Measurements from ENCODE around the gene SYS1.

The SYS1 gene

DNA sequence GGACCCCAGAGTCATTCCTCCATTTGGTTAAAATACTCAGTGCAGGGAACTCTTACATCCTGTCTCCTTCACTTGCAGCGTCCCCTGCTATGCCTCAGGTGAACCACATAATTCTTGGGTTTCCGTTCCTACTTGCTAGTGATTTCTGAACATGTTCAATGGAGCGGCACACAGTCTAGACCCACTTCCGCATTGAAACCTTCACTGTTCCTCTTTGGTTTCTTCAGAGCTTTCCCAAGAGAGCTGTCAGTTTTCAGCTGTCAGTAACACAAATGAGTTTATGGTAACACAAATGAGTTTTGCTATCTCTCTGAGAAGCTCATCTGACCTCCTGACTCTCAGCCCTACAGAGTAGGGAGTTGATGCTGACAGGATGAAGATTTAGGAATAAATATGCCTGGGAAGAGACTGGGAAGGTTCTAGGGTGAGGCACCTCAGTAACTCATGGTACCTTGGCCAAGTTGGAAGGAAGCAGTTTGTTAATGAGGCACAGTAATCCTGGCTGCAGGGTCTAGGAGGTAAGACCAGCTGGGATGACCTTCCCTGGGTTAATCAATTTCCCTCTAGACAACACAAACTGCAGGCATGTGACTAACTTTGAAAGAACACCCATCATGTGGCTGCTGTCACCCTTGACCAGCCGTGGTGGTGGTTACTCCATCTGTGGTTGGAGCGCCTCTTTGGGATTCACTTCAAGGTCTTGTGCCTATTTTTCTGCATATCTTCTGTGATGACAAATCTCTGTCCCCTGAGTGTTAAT is 5.4 kb downstream of the SYS1 start:
- TF ChIP-seq, protein P1, sequence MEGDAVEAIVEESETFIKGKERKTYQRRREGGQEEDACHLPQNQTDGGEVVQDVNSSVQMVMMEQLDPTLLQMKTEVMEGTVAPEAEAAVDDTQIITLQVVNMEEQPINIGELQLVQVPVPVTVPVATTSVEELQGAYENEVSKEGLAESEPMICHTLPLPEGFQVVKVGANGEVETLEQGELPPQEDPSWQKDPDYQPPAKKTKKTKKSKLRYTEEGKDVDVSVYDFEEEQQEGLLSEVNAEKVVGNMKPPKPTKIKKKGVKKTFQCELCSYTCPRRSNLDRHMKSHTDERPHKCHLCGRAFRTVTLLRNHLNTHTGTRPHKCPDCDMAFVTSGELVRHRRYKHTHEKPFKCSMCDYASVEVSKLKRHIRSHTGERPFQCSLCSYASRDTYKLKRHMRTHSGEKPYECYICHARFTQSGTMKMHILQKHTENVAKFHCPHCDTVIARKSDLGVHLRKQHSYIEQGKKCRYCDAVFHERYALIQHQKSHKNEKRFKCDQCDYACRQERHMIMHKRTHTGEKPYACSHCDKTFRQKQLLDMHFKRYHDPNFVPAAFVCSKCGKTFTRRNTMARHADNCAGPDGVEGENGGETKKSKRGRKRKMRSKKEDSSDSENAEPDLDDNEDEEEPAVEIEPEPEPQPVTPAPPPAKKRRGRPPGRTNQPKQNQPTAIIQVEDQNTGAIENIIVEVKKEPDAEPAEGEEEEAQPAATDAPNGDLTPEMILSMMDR (IDR thresholded peaks at IDR 0.05; ENCODE audit: low read depth, low read length, missing control alignments), result no peak
- in situ Hi-C loops (cut with HindIII; ENCODE audit: low sequenced_read_pairs), result no loop called here
- no peak for DNase-seq (ENCODE audit: low read depth)
- no peak overlapping the region for H3K4me3 ChIP-seq (ENCODE audit: low read depth, low read length)

DNA sequence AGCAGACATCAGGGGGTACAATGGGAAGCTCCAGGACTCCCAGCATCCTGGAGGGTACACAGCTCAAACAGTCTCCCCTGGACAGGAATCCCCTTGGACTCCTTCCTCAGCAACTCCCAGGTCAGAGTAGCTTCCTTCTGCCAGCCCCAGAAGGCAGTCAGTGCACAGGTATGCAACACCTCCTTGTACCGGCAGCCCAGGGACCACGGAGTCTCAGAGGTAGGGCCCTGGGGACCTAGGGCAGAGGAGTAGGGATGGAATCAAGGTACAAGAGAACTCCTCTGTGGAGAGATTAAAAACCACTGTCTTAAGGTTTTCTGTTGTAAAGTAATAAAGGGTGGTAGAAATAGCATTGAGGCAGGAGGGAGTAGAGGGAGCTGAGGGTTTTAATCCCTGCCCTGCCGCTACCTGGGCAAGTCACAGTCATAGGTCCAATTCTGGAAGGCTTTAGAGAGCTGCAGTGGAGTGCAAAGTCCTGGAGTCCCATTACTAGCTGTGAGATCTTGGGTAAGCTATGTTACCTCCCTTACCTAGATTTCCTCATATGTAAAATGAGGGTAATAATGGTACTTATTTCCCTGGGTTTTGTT is 7.7 kb downstream of the SYS1 start:
- TF ChIP-seq, protein P1 (IDR thresholded peaks at IDR 0.05; ENCODE audit: low read depth, low read length, missing control alignments), result no peak
- no peak overlapping the region for H3K4me3 ChIP-seq (ENCODE audit: low read depth, low read length)

DNA sequence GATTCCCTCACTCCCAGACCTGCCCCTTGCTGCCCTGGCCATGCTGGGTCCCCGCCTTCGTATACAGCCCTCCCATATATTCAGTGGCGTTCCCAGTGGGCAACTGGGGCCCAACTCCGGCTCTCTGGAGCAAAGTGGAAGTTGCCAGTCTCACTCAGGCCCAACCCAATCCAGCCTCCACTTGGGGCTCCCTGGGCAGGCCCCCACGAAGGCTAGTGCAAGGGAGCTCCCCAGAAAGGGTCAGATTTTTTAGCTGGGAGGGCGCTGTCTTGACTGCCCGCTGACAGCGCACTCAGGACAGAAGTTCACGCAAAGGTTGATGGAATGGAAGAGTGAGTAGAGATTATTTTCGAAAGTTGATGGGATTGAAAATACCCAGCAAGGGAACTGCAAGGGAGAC is 9.3 kb downstream of the SYS1 start:
- no peak overlapping the region for H3K4me3 ChIP-seq (ENCODE audit: low read depth, low read length)
- in situ Hi-C loops (cut with HindIII; ENCODE audit: low sequenced_read_pairs), result no loop called here
- no peak for DNase-seq (ENCODE audit: low read depth)
- TF ChIP-seq, protein P1 (IDR thresholded peaks at IDR 0.05; ENCODE audit: low read depth, low read length, missing control alignments), result no peak

More for the DNA sequence above, 7.7 kb downstream of the SYS1 start:
- in situ Hi-C loops (cut with HindIII; ENCODE audit: low sequenced_read_pairs), result no loop called here
- DNase-seq (ENCODE audit: low read depth), result no peak

DNA sequence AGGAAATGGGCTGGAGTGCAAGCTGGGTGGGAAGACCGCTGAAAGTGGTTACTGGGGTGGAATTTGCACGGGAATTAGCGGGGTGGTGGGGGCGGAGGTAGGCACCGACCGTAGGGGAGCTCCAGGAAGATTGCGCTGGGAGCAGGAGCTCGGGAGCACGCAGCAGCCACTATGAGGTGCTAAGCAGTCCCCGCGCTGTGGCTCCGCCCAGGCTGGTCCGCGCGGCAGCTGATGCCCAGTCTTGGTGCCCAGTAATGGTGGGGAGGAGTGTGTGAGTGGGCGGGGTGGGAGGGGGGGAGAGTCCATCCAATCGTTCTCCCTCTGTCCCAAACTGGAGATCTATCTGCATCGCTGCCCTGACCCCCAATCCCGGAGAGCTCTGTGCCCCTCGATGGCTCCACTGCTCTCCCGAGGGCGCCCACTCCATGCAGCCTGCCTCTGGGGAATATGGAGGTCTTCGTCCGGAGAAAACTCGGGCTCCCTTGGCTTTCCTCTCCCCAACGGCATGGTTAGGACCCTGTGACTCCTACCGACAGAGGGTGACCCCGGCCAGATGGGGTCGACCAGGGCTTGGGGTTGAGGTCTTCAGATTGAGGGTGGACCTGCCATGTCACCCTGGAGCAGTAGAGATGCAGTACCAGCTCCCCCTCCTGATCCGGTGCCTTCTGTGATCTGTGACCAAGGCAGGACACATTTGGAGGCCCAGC is 9.8 kb downstream of the SYS1 start:
- peak overlapping the region; percentile 40 for H3K4me3 ChIP-seq (ENCODE audit: low read depth, low read length)
- in situ Hi-C loops (cut with HindIII; ENCODE audit: low sequenced_read_pairs), result no loop called here
- TF ChIP-seq, protein P1 (IDR thresholded peaks at IDR 0.05; ENCODE audit: low read depth, low read length, missing control alignments), result no peak
- no peak for DNase-seq (ENCODE audit: low read depth)

DNA sequence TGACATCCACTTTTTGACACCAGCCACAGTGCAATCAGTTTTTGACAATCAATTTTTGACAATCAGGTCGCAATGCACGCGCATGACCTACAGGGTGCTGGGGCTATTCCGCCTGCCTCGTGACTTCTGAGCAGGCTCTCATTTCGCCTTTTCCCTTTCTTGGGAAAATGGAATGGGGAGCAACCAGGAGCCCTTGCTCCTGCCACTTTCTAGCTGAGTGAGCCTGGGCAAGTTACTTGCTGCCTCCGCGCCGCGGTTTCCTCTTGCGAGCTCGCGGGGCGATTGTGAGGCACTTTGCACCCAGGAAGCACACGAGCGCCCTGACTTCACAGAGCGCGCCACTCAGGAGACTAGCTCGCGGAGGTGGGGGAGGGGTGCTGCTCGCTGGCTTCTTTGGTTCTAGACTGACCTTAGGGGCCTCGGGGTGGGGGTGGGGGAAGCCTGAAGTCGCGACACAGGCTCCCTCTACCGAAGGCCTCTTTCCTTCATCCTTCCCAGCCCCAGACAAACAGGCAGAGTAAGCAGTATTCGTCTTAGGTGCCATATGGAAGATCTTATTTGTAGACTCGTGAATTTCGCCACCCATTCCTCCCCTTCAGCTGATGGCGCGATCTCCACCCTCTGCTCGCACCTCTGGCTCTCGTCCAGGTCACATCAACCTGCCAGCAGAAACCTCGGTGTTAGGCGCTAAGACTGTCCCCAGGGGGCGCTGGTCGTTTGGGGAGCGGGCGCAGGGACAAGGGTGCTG is 10.6 kb downstream of the SYS1 start:
- peak overlapping the region; percentile 40 for H3K4me3 ChIP-seq (ENCODE audit: low read depth, low read length)
- TF ChIP-seq, protein P1 (IDR thresholded peaks at IDR 0.05; ENCODE audit: low read depth, low read length, missing control alignments), result peak; percentile 93
- DNase-seq (ENCODE audit: low read depth), result peak; percentile 48
- in situ Hi-C loops (cut with HindIII; ENCODE audit: low sequenced_read_pairs), result no loop called here

DNA sequence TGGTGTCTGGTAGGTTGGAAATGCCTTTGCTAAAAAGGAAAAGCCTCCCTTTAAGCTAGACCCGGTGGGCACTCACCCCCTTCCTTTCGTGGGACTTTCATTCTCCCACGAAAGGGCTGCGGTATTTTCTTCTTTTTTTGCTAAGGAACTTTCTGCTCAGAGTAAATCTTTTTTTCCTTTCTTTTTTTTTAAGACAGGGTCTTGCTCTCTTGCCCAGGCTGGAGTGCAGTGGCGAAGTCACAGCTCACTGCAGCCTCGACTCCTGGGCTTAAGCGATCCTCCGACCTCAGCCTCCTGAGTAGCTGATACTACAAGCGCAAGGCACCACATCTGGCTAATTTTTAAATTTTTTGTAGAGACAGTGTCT is 11.1 kb downstream of the SYS1 start:
- in situ Hi-C loops (cut with HindIII; ENCODE audit: low sequenced_read_pairs), result no loop called here
- DNase-seq (ENCODE audit: low read depth), result no peak
- TF ChIP-seq, protein P1 (IDR thresholded peaks at IDR 0.05; ENCODE audit: low read depth, low read length, missing control alignments), result no peak
- peak overlapping the region; percentile 40 for H3K4me3 ChIP-seq (ENCODE audit: low read depth, low read length)
